Gastroesophageal sphincter (tissue), 4 donors: ENCODE results near the gene GMEB2. TPM values are rescaled to one million over a fixed set of nuclear protein-coding genes. Genes with fewer than 3 reads are reported as not detected.
A peak's percentile ranks its signal among the peaks of the same experiment; 100 is the strongest.

ENCODE experiments used
- ATAC-seq: fragments of 150-250 bp; one replicate; pipeline ENCODE4 v1.9.1; 2016; ENCODE audit warnings: mild to moderate bottlenecking, moderate library complexity
- H3K27ac ChIP-seq, 4 donors: fragments of 200-600 bp; sonication (generic) in 3 of 4; 1 replicate in 3 of 4; 2 replicates in 1 of 4; pipeline ENCODE4 v1.5.1; 2016 to 2019
- H3K27me3 ChIP-seq: fragments of 200-600 bp; sonication (generic); one replicate; pipeline ENCODE4 v1.5.1; 2019
- H3K36me3 ChIP-seq, 2 donors: fragments of 200-600 bp; sonication (generic); one replicate each; pipeline ENCODE4 v1.5.1; 2019; ENCODE audit warnings: control low read depth in 1 of 2
- H3K4me1 ChIP-seq, 3 donors: fragments of 200-600 bp; sonication (generic); 1 replicate in 2 of 3; 2 replicates in 1 of 3; pipeline ENCODE4 v1.5.1; 2016 to 2019; ENCODE audit warnings: control low read depth in 2 of 3
- H3K4me3 ChIP-seq, 2 donors: fragments of 200-600 bp; sonication (generic); one replicate each; pipeline ENCODE4 v1.5.1; 2019; ENCODE audit warnings: mild to moderate bottlenecking in 1 of 2, moderate library complexity in 1 of 2
- H3K9me3 ChIP-seq, 3 donors: fragments of 200-600 bp; sonication (generic); one replicate each; pipeline ENCODE4 v1.5.1; 2017 to 2019; ENCODE audit warnings: control low read depth in 2 of 3
- CTCF ChIP-seq, 4 experiments: fragments of 200-600 bp in 2 of 4; fragments of 450-650 bp in 2 of 4; sonication (generic) in 1 of 4; IDR thresholded peaks; one replicate each; pipeline ENCODE4 v1.5.1; 2017 to 2019; ENCODE audit warnings: antibody characterized with exemption in 4 of 4, mild to moderate bottlenecking in 2 of 4, moderate library complexity in 2 of 4
- EP300 ChIP-seq: sonication (generic); formaldehyde crosslinking; IDR thresholded peaks from one replicate; pipeline ENCODE4 v1.6.1; 2017; ENCODE audit warnings: antibody characterized with exemption, mild to moderate bottlenecking
- POLR2A ChIP-seq, 2 donors: fragments of 450-650 bp; IDR thresholded peaks; one replicate each; pipeline ENCODE4 v1.6.1; 2017; ENCODE audit warnings: antibody characterized with exemption in 2 of 2, mild to moderate bottlenecking in 2 of 2, moderate library complexity in 1 of 2
- POLR2AphosphoS5 ChIP-seq: sonication (generic); formaldehyde crosslinking; IDR thresholded peaks from one replicate; pipeline ENCODE4 v1.6.1; 2017; ENCODE audit warnings: antibody characterized with exemption
- WGBS, 2 donors: methylation state at CpG; one replicate each; pipeline ENCODE4 v1.1.5; 2018; ENCODE audit warnings: low coverage in 1 of 2; 5-methylcytosine and 5-hydroxymethylcytosine counted together
- total RNA-seq, 4 donors: library from RNA; depleted of rRNA; stranded (reverse); fragments of >200 nt; gene quantifications; one replicate each; pipeline ENCODE4 v1.1.0, GENCODE V29; 2016

GMEB2 gene
- total RNA-seq, 4 donors from 2014 or later = 9.8 to 16.1 (median 12.1) TPM

GRCh38 chr20:63657937-63658748, 31.2 kb upstream of the GMEB2 start, which contains the start of gene RTEL1:
Gene RTEL1, plus strand, starts transcription at chr20:63658312. Its CDS starts 1,091 bp downstream, at chr20:63659403.
- TF ChIP-seq CTCF (IDR thresholded peaks at IDR 0.05) = peak in 3 of 4 experiments; percentile 19 to 43 (median 32)
- peak; percentile 58 for TF ChIP-seq POLR2AphosphoS5
- TF ChIP-seq POLR2A (IDR thresholded peaks at IDR 0.05) = peak; percentile 6 to 32
- no peak for TF ChIP-seq EP300

GRCh38 chr20:63657260-63657936, 30.5 kb upstream of the GMEB2 start:
- peaks cover 0 to 54% (median 21%) of the 10 kb centered on the region in 3 donors for H3K4me1 ChIP-seq
- H3K4me3 ChIP-seq = peak overlapping the region; percentile 54 to 74
- TF ChIP-seq POLR2AphosphoS5 (no peak), EP300 (no peak), POLR2A (IDR thresholded peaks at IDR 0.05) (no peak), CTCF (IDR thresholded peaks at IDR 0.05) (no peak)
- peaks cover 0 to 19% of the 10 kb centered on the region in 2 donors for H3K36me3 ChIP-seq
- WGBS, 2 donors = 0 to 40% methylated on average over 1 to 4 of the region's 31 CpGs
- peak overlapping the region; percentile 54 to 95 (median 90) for H3K27ac ChIP-seq
- no peaks in the 10 kb centered on the region for H3K27me3 ChIP-seq
- H3K9me3 ChIP-seq = no peaks in the 10 kb centered on the region
- ATAC-seq = no peak

More at GRCh38 chr20:63657937-63658748, 31.2 kb upstream of the GMEB2 start, which contains the start of gene RTEL1:
- no peaks in the 10 kb centered on the region for H3K9me3 ChIP-seq
- WGBS, 2 donors = 2% methylated on average over 11 to 38 of the region's 73 CpGs
- peaks cover 0 to 47% (median 17%) of the 10 kb centered on the region in 3 donors for H3K4me1 ChIP-seq
- H3K27ac ChIP-seq = peak within 1 kb of the TSS; percentile 54 to 95 (median 90)
- H3K27me3 ChIP-seq = no peaks in the 10 kb centered on the region
- peaks cover 0 to 27% of the 10 kb centered on the region in 2 donors for H3K36me3 ChIP-seq
- peak within 1 kb of the TSS; percentile 54 to 74 for H3K4me3 ChIP-seq
- ATAC-seq = peak; percentile 95

- TF ChIP-seq POLR2AphosphoS5 = no peak
- no peak for TF ChIP-seq POLR2A (IDR thresholded peaks at IDR 0.05)
- TF ChIP-seq CTCF (IDR thresholded peaks at IDR 0.05) = no peak
- TF ChIP-seq EP300 = no peak
- Histone ChIP-seq H3K9me3 (no peaks in the 10 kb centered on the region), H3K4me1 (peaks cover 0 to 64% (median 29%) of the 10 kb centered on the region in 3 donors), H3K27me3 (no peaks in the 10 kb centered on the region), H3K4me3 (no peak overlapping the region), H3K36me3 (peaks cover 0 to 10% of the 10 kb centered on the region in 2 donors), H3K27ac (no peak overlapping the region)
- ATAC-seq = no peak
- 60 to 85% methylated on average over 1 to 2 of the region's 3 CpGs for WGBS, 2 donors
Observed at GRCh38 chr20:63656451-63656850, 29.6 kb upstream of the GMEB2 start.

- WGBS, 2 donors = no CpG with 5 or more reads among the region's 4 CpGs
- TF ChIP-seq POLR2A (IDR thresholded peaks at IDR 0.05) = no peak
- no peak for TF ChIP-seq EP300
- TF ChIP-seq CTCF (IDR thresholded peaks at IDR 0.05) = no peak
- TF ChIP-seq POLR2AphosphoS5 = no peak
- H3K27ac ChIP-seq = no peak overlapping the region
- peaks cover 0 to 68% (median 29%) of the 10 kb centered on the region in 3 donors for H3K4me1 ChIP-seq
- no peaks in the 10 kb centered on the region for H3K9me3 ChIP-seq
- ATAC-seq = no peak
- H3K4me3 ChIP-seq = no peak overlapping the region
- no peaks in the 10 kb centered on the region for H3K36me3 ChIP-seq
- H3K27me3 ChIP-seq = no peaks in the 10 kb centered on the region
Observed at GRCh38 chr20:63655249-63655648, 28.3 kb upstream of the GMEB2 start.
